ENCODE results near the gene DTNB. TPM values are rescaled to one million over a fixed set of nuclear protein-coding genes. Genes with fewer than 3 reads are reported as not detected.

Gene DTNB
- total and polyA plus RNA-seq, 10 of the 15 experiments (the other 5 are each of a cell fraction or from before 2014, with no cell fraction given), result 4.5 to 30.6 (median 11.9) TPM

DNA sequence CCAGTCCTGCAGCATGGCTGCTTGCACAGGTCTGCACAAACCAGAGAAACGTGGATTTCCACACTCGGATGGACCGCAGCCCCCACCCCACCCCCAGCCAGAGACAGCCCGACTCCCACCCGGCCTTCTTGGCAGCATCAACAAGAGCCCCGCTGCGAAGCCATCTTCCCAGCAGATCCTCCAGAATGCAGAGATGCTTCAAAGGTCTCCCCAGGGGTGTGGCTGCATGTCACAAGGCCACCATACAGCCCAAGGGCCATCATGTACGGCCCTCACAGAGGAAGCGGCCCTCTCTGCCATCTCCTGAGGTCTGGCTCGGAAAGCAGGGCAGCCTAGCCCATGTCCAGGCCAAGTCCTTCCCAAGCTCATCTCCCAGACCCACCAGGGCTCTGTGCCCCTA is 343.1 kb downstream of the DTNB start:
- H3K4me3 ChIP-seq, result no peak overlapping the region
- H3K36me3 ChIP-seq (ENCODE audit: control insufficient read depth in 2 of 2, insufficient read depth in 2 of 2, low read length in 1 of 2), result peaks cover 3 to 8% of the 10 kb centered on the region in 2 experiments; a peak in 3 of 4 replicates
- peaks cover 4% of the 10 kb centered on the region for H4K20me1 ChIP-seq (ENCODE audit: control insufficient read depth, insufficient read depth)
- H3K4me1 ChIP-seq (ENCODE audit: control insufficient read depth, insufficient read depth, low read length), result peaks cover 10% of the 10 kb centered on the region
- no TSS peak for BruUV-seq (replicated peaks)
- CTCF ChIA-PET, result interaction anchor here (0.5 kb wide), 1 partner anchor 1507 kb away, joined by 3 read pairs; no protein-coding TSS in a partner anchor
- peaks cover 5% of the 10 kb centered on the region for H3K79me2 ChIP-seq (ENCODE audit: control insufficient read depth, insufficient read depth, low read length)
- DNase-seq (ENCODE audit: low read depth, low spot score), result no peak
- in situ Hi-C loops (cut with MboI) (no loop called here), intact Hi-C loops (cut with micrococcal nuclease; ENCODE audit: unreplicated experiment) (no loop called here)
- peaks cover 7% of the 10 kb centered on the region; the same call in 2 of the 3 replicates for H3K9me3 ChIP-seq (replicated peaks; ENCODE audit: control insufficient read depth, insufficient read depth, low read length)
- ATAC-seq, result no peak
- no peak for TF ChIP-seq SMAD1 (IDR thresholded peaks at IDR 0.05; ENCODE audit: low read depth, partially characterized antibody)
- no peak for TF ChIP-seq STAT3 (IDR thresholded peaks at IDR 0.05; ENCODE audit: low read depth, low read length)
- TF ChIP-seq, protein P1, sequence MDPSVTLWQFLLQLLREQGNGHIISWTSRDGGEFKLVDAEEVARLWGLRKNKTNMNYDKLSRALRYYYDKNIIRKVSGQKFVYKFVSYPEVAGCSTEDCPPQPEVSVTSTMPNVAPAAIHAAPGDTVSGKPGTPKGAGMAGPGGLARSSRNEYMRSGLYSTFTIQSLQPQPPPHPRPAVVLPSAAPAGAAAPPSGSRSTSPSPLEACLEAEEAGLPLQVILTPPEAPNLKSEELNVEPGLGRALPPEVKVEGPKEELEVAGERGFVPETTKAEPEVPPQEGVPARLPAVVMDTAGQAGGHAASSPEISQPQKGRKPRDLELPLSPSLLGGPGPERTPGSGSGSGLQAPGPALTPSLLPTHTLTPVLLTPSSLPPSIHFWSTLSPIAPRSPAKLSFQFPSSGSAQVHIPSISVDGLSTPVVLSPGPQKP (IDR thresholded peaks at IDR 0.05; ENCODE audit: low read depth, low read length), result no peak
- peak; percentile 40; the same call in 1 of the 2 replicates for TF ChIP-seq POLR2A (IDR thresholded peaks at IDR 0.05; ENCODE audit: low read depth, low read length)
- no peak for TF ChIP-seq NR2C1 (IDR thresholded peaks at IDR 0.05)
- TF ChIP-seq IRF4 (IDR thresholded peaks at IDR 0.05; ENCODE audit: low read depth, low read length), result no peak
- no peak for TF ChIP-seq NFYA (IDR thresholded peaks at IDR 0.05; ENCODE audit: borderline replicate concordance, low read depth, low read length)
- WGBS (ENCODE audit: insufficient coverage, insufficient replicate concordance, low lambda C conversion rate, missing lambda C conversion rate), result 95% methylated on average over 10 of the region's 10 CpGs
- H3K9ac ChIP-seq (ENCODE audit: control insufficient read depth, insufficient read depth, low read length), result no peak overlapping the region
- no peak overlapping the region for H2AFZ ChIP-seq (ENCODE audit: control insufficient read depth, low read depth, low read length)
- H3K27me3 ChIP-seq (replicated peaks in 1 of 2; ENCODE audit: control insufficient read depth in 2 of 2, insufficient read depth in 2 of 2, low read length in 1 of 2), result no peaks in the 10 kb centered on the region
- H3K27ac ChIP-seq (ENCODE audit: control insufficient read depth, insufficient read depth), result no peak overlapping the region
- RAD21 ChIA-PET (ENCODE audit: unreplicated experiment), result no interaction called here
- SMC1A ChIA-PET (ENCODE audit: uncharacterized antibody, unreplicated experiment), result no interaction called here
- POLR2A ChIA-PET, result interaction anchor here (1.4 kb wide), 1 partner anchor 20 kb away, joined by 4 read pairs; no protein-coding TSS in a partner anchor
- H3K4me2 ChIP-seq (ENCODE audit: control insufficient read depth, insufficient read depth), result no peak overlapping the region
- FAIRE-seq, result no peak

Measured in GM12878 (cell line).